Esophagus squamous epithelium (tissue), 5 donors: ENCODE measurements around the gene C6orf47. TPM values are rescaled to one million over a fixed set of nuclear protein-coding genes. Genes with fewer than 3 reads are reported as not detected.

Source experiments
- DNase-seq: peaks from one replicate; lab custom pipeline; 2025; lab: John Stamatoyannopoulos, UW
- H3K27ac ChIP-seq, 4 donors: fragments of 200-600 bp; sonication (generic); one replicate each; pipeline ENCODE4 v1.5.1; 2016 to 2019; ENCODE audit warnings: mild to moderate bottlenecking in 1 of 4
- H3K27me3 ChIP-seq, 4 donors: fragments of 200-600 bp; sonication (generic); 1 replicate in 3 of 4; 2 replicates in 1 of 4; pipeline versions ENCODE4 v1.5.1 to v1.6.0; 2017 to 2021; ENCODE audit warnings: antibody characterized with exemption in 1 of 4
- H3K36me3 ChIP-seq, 3 donors: fragments of 200-600 bp; sonication (generic); one replicate each; pipeline ENCODE4 v1.5.1; 2016 to 2019
- H3K4me1 ChIP-seq, 3 donors: fragments of 200-600 bp; sonication (generic); one replicate each; pipeline ENCODE4 v1.5.1; 2017 to 2019
- H3K4me3 ChIP-seq, 4 donors: fragments of 200-600 bp; sonication (generic); 1 replicate in 3 of 4; 2 replicates in 1 of 4; pipeline ENCODE4 v1.5.1; 2016 to 2019; ENCODE audit warnings: mild to moderate bottlenecking in 2 of 4, moderate library complexity in 1 of 4
- H3K9me3 ChIP-seq, 3 donors: fragments of 200-600 bp; sonication (generic); one replicate each; pipeline ENCODE4 v1.5.1; 2016 to 2019
- CTCF ChIP-seq, 6 experiments: fragments of 450-650 bp in 4 of 6; fragments of 200-600 bp in 2 of 6; sonication (generic) in 2 of 6; IDR thresholded peaks; one replicate each; pipeline ENCODE4 v1.5.1; 2016 to 2019; ENCODE audit warnings: antibody characterized with exemption in 6 of 6, mild to moderate bottlenecking in 4 of 6, moderate library complexity in 4 of 6
- POLR2A ChIP-seq, 4 donors: fragments of 450-650 bp; IDR thresholded peaks; one replicate each; pipeline ENCODE4 v1.6.1; 2017; ENCODE audit warnings: antibody characterized with exemption in 4 of 4, mild to moderate bottlenecking in 4 of 4, moderate library complexity in 3 of 4
- WGBS, 2 donors: methylation state at CpG; one replicate each; pipeline ENCODE4 v1.1.5; 2018; 5-methylcytosine and 5-hydroxymethylcytosine counted together
- intact Hi-C: fragments of 100-400 bp; cut with DNase I; formaldehyde crosslinking; loops from one replicate; pipeline ENCODE4 v1.15.0; 2022
- small RNA-seq, 4 donors: library from RNA; depleted of rRNA; stranded (forward); fragments of <200 nt; gene quantifications; one replicate each; pipeline ENCODE3, GENCODE V24; 2016
- total RNA-seq, 4 donors: library from RNA; depleted of rRNA; stranded (reverse); fragments of >200 nt; gene quantifications; one replicate each; pipeline ENCODE4 v1.1.0, GENCODE V29; 2016
- donor health status: DM: yes; HTN: yes; CAD: no.

The C6orf47 gene
- total RNA-seq, 4 donors from 2014 or later: 28.8 to 34.4 (median 31.7) TPM

- H3K4me1 ChIP-seq: no peaks in the 10 kb centered on the region
- DNase-seq: no peak
- WGBS, 2 donors: 71 to 75% methylated on average over 8 of the region's 8 CpGs
- no peak overlapping the region for H3K27ac ChIP-seq
- no peaks in the 10 kb centered on the region for H3K36me3 ChIP-seq
- no peak overlapping the region for H3K4me3 ChIP-seq
- no peaks in the 10 kb centered on the region for H3K27me3 ChIP-seq
- no peaks in the 10 kb centered on the region for H3K9me3 ChIP-seq
- TF ChIP-seq CTCF (IDR thresholded peaks at IDR 0.05): no peak
- no peak for TF ChIP-seq POLR2A (IDR thresholded peaks at IDR 0.05)
- intact Hi-C loops: no loop called here
Observed at GRCh38 chr6:31609519-31610406, 50.8 kb downstream of the C6orf47 start.

Small RNA genes within 50 kb of the gene (small RNA-seq; reads per million reads assigned to genes)
- 0 to 0.07 (median 0) reads per million in 4 donors for gene MIR4646
- 0 reads per million in 4 donors for gene MIR6832
- gene RF00019: 0 reads per million in 4 donors
- 3.8 to 13.6 (median 10.7) reads per million in 4 donors for gene SNORA38
- 0 reads per million in 4 donors for gene UQCRHP1

Other genes starting within 250 kb of the C6orf47 start
- 1 to 10 TPM in 3 of 4 donors, under 1 TPM in 1; 0.23 to 2.6 (median 2.1) TPM for gene MICB, start 162.6 kb downstream of the C6orf47 start, total RNA-seq
- gene MCCD1, start 131.8 kb downstream of the C6orf47 start, total RNA-seq: not detected
- gene DDX39B, start 118.8 kb downstream of the C6orf47 start, total RNA-seq: 100 to 1,000 TPM; 173 to 320 (median 259) TPM
- 1 to 10 TPM in 1 of 4 donors, under 1 TPM in 1, not detected in 2; 0.21 to 2.1 TPM for gene ATP6V1G2, start 114.2 kb downstream of the C6orf47 start, total RNA-seq
- 10 to 100 TPM in 3 of 4 donors, 1 to 10 TPM in 1; 7.8 to 25.2 (median 16.7) TPM for gene NFKBIL1, start 113.2 kb downstream of the C6orf47 start, total RNA-seq
- gene LTA, start 88.5 kb downstream of the C6orf47 start, total RNA-seq: not detected
- gene TNF, start 85.2 kb downstream of the C6orf47 start, total RNA-seq: under 1 TPM in 3 of 4 donors, not detected in 1; 0.27 to 0.95 (median 0.61) TPM
- gene LTB, start 78.4 kb downstream of the C6orf47 start, total RNA-seq: 1 to 10 TPM in 2 of 4 donors, under 1 TPM in 2; 0.53 to 2.3 (median 1.1) TPM
- 10 to 100 TPM in 1 of 4 donors, 1 to 10 TPM in 1, under 1 TPM in 1, not detected in 1; 0.49 to 50.4 (median 5.1) TPM for gene LST1, start 74.5 kb downstream of the C6orf47 start, total RNA-seq
- not detected for gene NCR3, start 67.8 kb downstream of the C6orf47 start, total RNA-seq
- gene AIF1, start 45.5 kb downstream of the C6orf47 start, total RNA-seq: 10 to 100 TPM in 2 of 4 donors, 1 to 10 TPM in 2; 2.4 to 30.7 (median 15.1) TPM
- gene PRRC2A, start 40.1 kb downstream of the C6orf47 start, total RNA-seq: 10 to 100 TPM; 42.8 to 84.9 (median 67.7) TPM
- gene BAG6, start 8.1 kb downstream of the C6orf47 start, total RNA-seq: 100 to 1,000 TPM; 129 to 217 (median 163) TPM
- 1 to 10 TPM in 2 of 4 donors, under 1 TPM in 2; 0.67 to 2.1 (median 1.1) TPM for gene APOM, start 4.9 kb downstream of the C6orf47 start, total RNA-seq
- gene GPANK1, start 4.2 kb upstream of the C6orf47 start, total RNA-seq: 10 to 100 TPM in 2 of 4 donors, 1 to 10 TPM in 2; 6.9 to 16.0 (median 10.9) TPM
- gene CSNK2B, start 5.3 kb upstream of the C6orf47 start, total RNA-seq: 100 to 1,000 TPM; 155 to 204 (median 186) TPM
- gene LY6G5B, start 9.2 kb upstream of the C6orf47 start, total RNA-seq: 1 to 10 TPM in 3 of 4 donors, under 1 TPM in 1; 0.70 to 9.5 (median 4.5) TPM
- gene LY6G5C, start 20.3 kb upstream of the C6orf47 start, total RNA-seq: under 1 TPM in 2 of 4 donors, not detected in 2; 0.57 to 0.83 TPM
- 10 to 100 TPM; 38.5 to 43.3 (median 40.1) TPM for gene ABHD16A, start 42.5 kb upstream of the C6orf47 start, total RNA-seq
- not detected for gene LY6G6F, start 46.1 kb upstream of the C6orf47 start, total RNA-seq
- gene LY6G6D, start 54.6 kb upstream of the C6orf47 start, total RNA-seq: not detected
- 10 to 100 TPM in 1 of 4 donors, 1 to 10 TPM in 2, under 1 TPM in 1; 0.53 to 14.6 (median 2.4) TPM for gene LY6G6C, start 61.0 kb upstream of the C6orf47 start, total RNA-seq
- 1 to 10 TPM in 1 of 4 donors, under 1 TPM in 3; 0.12 to 1.4 (median 0.73) TPM for gene MPIG6B, start 62.6 kb upstream of the C6orf47 start, total RNA-seq
- gene DDAH2, start 68.5 kb upstream of the C6orf47 start, total RNA-seq: 10 to 100 TPM; 16.4 to 59.3 (median 28.2) TPM
- 100 to 1,000 TPM; 289 to 440 (median 365) TPM for gene CLIC1, start 75.8 kb upstream of the C6orf47 start, total RNA-seq
- 1 to 10 TPM; 2.3 to 7.9 (median 6.8) TPM for gene MSH5, start 79.2 kb upstream of the C6orf47 start, total RNA-seq
- 1 to 10 TPM in 2 of 4 donors, under 1 TPM in 2; 0.45 to 2.9 (median 1.1) TPM for gene SAPCD1, start 101.9 kb upstream of the C6orf47 start, total RNA-seq
- gene VWA7, start 116.5 kb upstream of the C6orf47 start, total RNA-seq: under 1 TPM; 0.22 to 0.80 (median 0.58) TPM
- gene VARS1, start 135.0 kb upstream of the C6orf47 start, total RNA-seq: 10 to 100 TPM; 35.0 to 72.3 (median 45.5) TPM
- gene LSM2, start 146.2 kb upstream of the C6orf47 start, total RNA-seq: 10 to 100 TPM; 27.1 to 70.8 (median 36.6) TPM
- gene HSPA1L, start 154.5 kb upstream of the C6orf47 start, total RNA-seq: under 1 TPM; 0.35 to 0.97 (median 0.57) TPM
- gene HSPA1A, start 154.8 kb upstream of the C6orf47 start, total RNA-seq: 100 to 1,000 TPM; 158 to 362 (median 223) TPM
- 100 to 1,000 TPM; 209 to 553 (median 252) TPM for gene HSPA1B, start 167.0 kb upstream of the C6orf47 start, total RNA-seq
- gene NEU1, start 202.0 kb upstream of the C6orf47 start, total RNA-seq: 10 to 100 TPM; 13.6 to 23.6 (median 17.3) TPM
- 1 to 10 TPM in 2 of 4 donors, under 1 TPM in 1, not detected in 1; 0.38 to 3.6 (median 1.3) TPM for gene SLC44A4, start 218.2 kb upstream of the C6orf47 start, total RNA-seq
- gene EHMT2, start 236.9 kb upstream of the C6orf47 start, total RNA-seq: 10 to 100 TPM; 23.4 to 34.5 (median 27.4) TPM
- 1 to 10 TPM in 2 of 4 donors, under 1 TPM in 2; 0.83 to 2.8 (median 1.0) TPM for gene ZBTB12, start 241.3 kb upstream of the C6orf47 start, total RNA-seq